ENCODE measurements around the gene BDKRB2. TPM values are rescaled to one million over a fixed set of nuclear protein-coding genes. Genes with fewer than 3 reads are reported as not detected.

The BDKRB2 gene
- total and polyA plus RNA-seq, 10 donors = 0.02 to 0.57 (median 0.13) TPM; not detected in 3

- TF ChIP-seq CTCF (IDR thresholded peaks at IDR 0.05 in 8 of 11, conservative IDR thresholded peaks at IDR 0.05 in 3 of 11) (no peak), POLR2AphosphoS5 (IDR thresholded peaks at IDR 0.05) (no peak)
- Histone ChIP-seq H3K27ac (no peak overlapping the region), H3K4me3 (no peak overlapping the region), H3K4me1 (no peaks in the 10 kb centered on the region), H3K36me3 (no peaks in the 10 kb centered on the region), H3K27me3 (replicated peaks in 1 of 7) (peaks cover 0 to 31% (median 0%) of the 10 kb centered on the region in 7 donors), H3K9me3 (no peaks in the 10 kb centered on the region)
- DNase-seq = no peak
- WGBS, 5 donors = 39 to 55% (median 45%) methylated on average over 11 of the region's 11 CpGs
- intact Hi-C loops (cut with DNase I; ENCODE audit: low total_unique reads) = no loop called here
Measured at GRCh38 chr14:96189281-96189711, 15.3 kb upstream of the BDKRB2 start.

GRCh38 chr14:96191353-96191752 is 13.3 kb upstream of the BDKRB2 start:
- Histone ChIP-seq H3K27ac (no peak overlapping the region), H3K4me3 (no peak overlapping the region), H3K27me3 (replicated peaks in 1 of 7) (peaks cover 0 to 39% (median 0%) of the 10 kb centered on the region in 7 donors), H3K9me3 (no peaks in the 10 kb centered on the region), H3K4me1 (no peaks in the 10 kb centered on the region), H3K36me3 (no peaks in the 10 kb centered on the region)
- DNase-seq = no peak
- intact Hi-C loops (cut with DNase I; ENCODE audit: low total_unique reads) = no loop called here
- WGBS, 5 donors = 60 to 94% (median 76%) methylated on average over 2 of the region's 2 CpGs
- TF ChIP-seq CTCF (IDR thresholded peaks at IDR 0.05 in 8 of 11, conservative IDR thresholded peaks at IDR 0.05 in 3 of 11) (no peak), POLR2A (IDR thresholded peaks at IDR 0.05) (no peak), POLR2AphosphoS5 (IDR thresholded peaks at IDR 0.05) (no peak)

GRCh38 chr14:96191841-96192462 is 12.7 kb upstream of the BDKRB2 start:
- Histone ChIP-seq H3K27me3 (replicated peaks in 1 of 7) (peaks cover 0 to 39% (median 0%) of the 10 kb centered on the region in 7 donors), H3K4me1 (no peaks in the 10 kb centered on the region), H3K9me3 (no peaks in the 10 kb centered on the region), H3K27ac (no peak overlapping the region), H3K36me3 (no peaks in the 10 kb centered on the region), H3K4me3 (no peak overlapping the region)
- DNase-seq = no peak
- no peak for TF ChIP-seq CTCF (IDR thresholded peaks at IDR 0.05 in 8 of 11, conservative IDR thresholded peaks at IDR 0.05 in 3 of 11)
- TF ChIP-seq POLR2A (IDR thresholded peaks at IDR 0.05) = no peak
- TF ChIP-seq POLR2AphosphoS5 (IDR thresholded peaks at IDR 0.05) = no peak
- WGBS, 5 donors = 65 to 94% (median 80%) methylated on average over 3 of the region's 3 CpGs
- intact Hi-C loops (cut with DNase I; ENCODE audit: low total_unique reads) = no loop called here

GRCh38 chr14:96192975-96193805 is 11.4 kb upstream of the BDKRB2 start:
- H3K36me3 ChIP-seq = no peaks in the 10 kb centered on the region
- H3K27me3 ChIP-seq (replicated peaks in 1 of 7) = peaks cover 0 to 39% (median 0%) of the 10 kb centered on the region in 7 donors
- no peak overlapping the region for H3K27ac ChIP-seq
- no peak for TF ChIP-seq CTCF (IDR thresholded peaks at IDR 0.05 in 8 of 11, conservative IDR thresholded peaks at IDR 0.05 in 3 of 11)
- no peak for TF ChIP-seq POLR2A (IDR thresholded peaks at IDR 0.05)
- no peak for TF ChIP-seq POLR2AphosphoS5 (IDR thresholded peaks at IDR 0.05)
- H3K9me3 ChIP-seq = no peaks in the 10 kb centered on the region
- intact Hi-C loops (cut with DNase I; ENCODE audit: low total_unique reads) = no loop called here
- DNase-seq = no peak
- WGBS, 5 donors = 54 to 71% (median 64%) methylated on average over 18 to 22 of the region's 22 CpGs
- H3K4me3 ChIP-seq = no peak overlapping the region
- peaks cover 0 to 4% (median 2%) of the 10 kb centered on the region in 6 donors for H3K4me1 ChIP-seq

All from spleen (tissue), 11 donors.